ENCODE results near the gene KLF6. TPM values are rescaled to one million over a fixed set of nuclear protein-coding genes. Genes with fewer than 3 reads are reported as not detected.

KLF6 gene
- total and polyA plus RNA-seq, 2 experiments from 2014 or later: 187 to 602 TPM

DNA sequence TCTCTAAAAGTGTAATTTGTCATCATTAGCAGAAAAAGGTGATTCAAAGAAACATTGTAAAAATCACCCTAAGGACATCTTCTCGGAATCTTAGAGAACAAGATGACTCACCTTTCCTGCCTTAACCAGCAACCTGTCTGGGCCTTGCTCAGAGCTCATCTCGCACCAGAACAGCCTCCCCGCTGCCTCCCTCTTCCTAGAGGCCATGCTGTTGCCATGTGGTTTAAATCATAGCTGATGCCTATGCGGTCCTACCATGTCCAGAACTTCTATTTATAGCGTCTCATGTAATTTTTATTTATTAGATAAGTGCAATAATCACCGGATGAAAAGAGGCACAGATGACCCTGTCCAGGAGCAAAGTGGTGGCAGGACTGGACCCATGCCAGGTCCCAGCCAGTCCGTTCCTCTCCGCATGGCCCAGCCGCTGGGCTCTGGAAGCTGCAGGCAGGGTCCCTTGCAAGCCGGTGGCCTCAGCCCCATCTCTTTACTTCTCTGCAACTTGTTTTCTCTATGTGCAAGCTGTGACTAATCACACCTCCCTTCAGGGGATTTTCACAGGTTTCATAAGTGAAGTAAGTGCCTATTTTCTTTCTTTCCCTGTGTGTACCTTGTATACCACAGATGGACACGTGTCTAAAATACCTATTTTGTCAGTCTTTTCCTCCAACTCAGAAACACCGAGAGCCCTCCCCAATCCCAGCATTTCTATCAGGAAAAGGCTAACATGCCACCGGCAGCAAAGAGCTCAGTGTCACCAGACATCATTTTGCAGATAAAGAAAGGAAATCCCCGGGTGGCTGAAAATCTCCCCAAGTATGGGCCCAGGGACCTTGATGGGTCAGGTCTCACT is 27.1 kb downstream of the KLF6 start:
- Histone ChIP-seq H3K27me3 (no peaks in the 10 kb centered on the region), H3K4me1 (ENCODE audit: insufficient read depth) (peaks cover 12% of the 10 kb centered on the region), H3K79me2 (no peaks in the 10 kb centered on the region), H3K9me2 (replicated peaks; ENCODE audit: insufficient read depth) (no peaks in the 10 kb centered on the region), H3K4me3 (no peak overlapping the region), H3K27ac (no peak overlapping the region), H3K36me3 (replicated peaks; ENCODE audit: insufficient read depth, low read depth) (no peaks in the 10 kb centered on the region), H3K9me3 (ENCODE audit: low read depth) (no peaks in the 10 kb centered on the region), H3K4me2 (no peak overlapping the region), H2AFZ (no peak overlapping the region), H4K20me1 (ENCODE audit: insufficient read depth, poor library complexity, severe bottlenecking) (no peaks in the 10 kb centered on the region)
- no peak for TF ChIP-seq EZH2phosphoT487 (IDR thresholded peaks at IDR 0.05; ENCODE audit: low read depth, severe bottlenecking, unreplicated experiment)
- TF ChIP-seq EZH2 (IDR thresholded peaks at IDR 0.05; ENCODE audit: borderline replicate concordance): no peak
- TF ChIP-seq, protein P1, sequence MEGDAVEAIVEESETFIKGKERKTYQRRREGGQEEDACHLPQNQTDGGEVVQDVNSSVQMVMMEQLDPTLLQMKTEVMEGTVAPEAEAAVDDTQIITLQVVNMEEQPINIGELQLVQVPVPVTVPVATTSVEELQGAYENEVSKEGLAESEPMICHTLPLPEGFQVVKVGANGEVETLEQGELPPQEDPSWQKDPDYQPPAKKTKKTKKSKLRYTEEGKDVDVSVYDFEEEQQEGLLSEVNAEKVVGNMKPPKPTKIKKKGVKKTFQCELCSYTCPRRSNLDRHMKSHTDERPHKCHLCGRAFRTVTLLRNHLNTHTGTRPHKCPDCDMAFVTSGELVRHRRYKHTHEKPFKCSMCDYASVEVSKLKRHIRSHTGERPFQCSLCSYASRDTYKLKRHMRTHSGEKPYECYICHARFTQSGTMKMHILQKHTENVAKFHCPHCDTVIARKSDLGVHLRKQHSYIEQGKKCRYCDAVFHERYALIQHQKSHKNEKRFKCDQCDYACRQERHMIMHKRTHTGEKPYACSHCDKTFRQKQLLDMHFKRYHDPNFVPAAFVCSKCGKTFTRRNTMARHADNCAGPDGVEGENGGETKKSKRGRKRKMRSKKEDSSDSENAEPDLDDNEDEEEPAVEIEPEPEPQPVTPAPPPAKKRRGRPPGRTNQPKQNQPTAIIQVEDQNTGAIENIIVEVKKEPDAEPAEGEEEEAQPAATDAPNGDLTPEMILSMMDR (IDR thresholded peaks at IDR 0.05; ENCODE audit: poor library complexity): no peak
- 59% methylated on average over 14 of the region's 14 CpGs for WGBS (ENCODE audit: low lambda C conversion rate, missing lambda C conversion rate)
- DNase-seq (ENCODE audit: low spot score): no peak

DNA sequence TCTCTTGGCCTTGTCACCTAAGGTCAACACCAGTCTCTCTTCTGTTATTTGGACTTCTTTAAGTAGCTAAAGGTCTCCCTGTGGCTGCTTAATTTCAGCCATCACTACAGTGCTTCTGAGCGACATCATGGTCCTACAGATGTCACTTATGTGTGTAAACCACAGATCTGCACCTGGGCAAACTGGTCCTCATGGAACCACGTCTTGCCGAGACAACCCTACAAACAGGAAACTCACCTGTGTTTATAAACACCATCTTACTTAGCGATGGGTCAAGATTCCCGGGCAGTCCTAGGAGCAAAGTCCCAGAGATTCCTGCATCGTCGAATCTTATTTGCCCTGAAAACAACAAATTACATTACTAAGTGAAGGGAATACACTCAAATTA is 27.8 kb downstream of the KLF6 start:
- H3K4me1 ChIP-seq (ENCODE audit: insufficient read depth): peaks cover 12% of the 10 kb centered on the region
- H3K27ac ChIP-seq: no peak overlapping the region
- TF ChIP-seq EZH2 (IDR thresholded peaks at IDR 0.05; ENCODE audit: borderline replicate concordance) (no peak), EZH2phosphoT487 (IDR thresholded peaks at IDR 0.05; ENCODE audit: low read depth, severe bottlenecking, unreplicated experiment) (no peak)
- TF ChIP-seq, protein P1 (IDR thresholded peaks at IDR 0.05; ENCODE audit: poor library complexity): no peak
- H4K20me1 ChIP-seq (ENCODE audit: insufficient read depth, poor library complexity, severe bottlenecking): no peaks in the 10 kb centered on the region
- H2AFZ ChIP-seq: no peak overlapping the region
- H3K27me3 ChIP-seq: no peaks in the 10 kb centered on the region
- no peaks in the 10 kb centered on the region for H3K9me2 ChIP-seq (replicated peaks; ENCODE audit: insufficient read depth)
- no peak overlapping the region for H3K4me2 ChIP-seq
- H3K79me2 ChIP-seq: no peaks in the 10 kb centered on the region
- WGBS (ENCODE audit: low lambda C conversion rate, missing lambda C conversion rate): 75% methylated on average over 7 of the region's 7 CpGs
- no peaks in the 10 kb centered on the region for H3K36me3 ChIP-seq (replicated peaks; ENCODE audit: insufficient read depth, low read depth)
- DNase-seq (ENCODE audit: low spot score): no peak
- H3K4me3 ChIP-seq: no peak overlapping the region
- H3K9me3 ChIP-seq (ENCODE audit: low read depth): no peaks in the 10 kb centered on the region

DNA sequence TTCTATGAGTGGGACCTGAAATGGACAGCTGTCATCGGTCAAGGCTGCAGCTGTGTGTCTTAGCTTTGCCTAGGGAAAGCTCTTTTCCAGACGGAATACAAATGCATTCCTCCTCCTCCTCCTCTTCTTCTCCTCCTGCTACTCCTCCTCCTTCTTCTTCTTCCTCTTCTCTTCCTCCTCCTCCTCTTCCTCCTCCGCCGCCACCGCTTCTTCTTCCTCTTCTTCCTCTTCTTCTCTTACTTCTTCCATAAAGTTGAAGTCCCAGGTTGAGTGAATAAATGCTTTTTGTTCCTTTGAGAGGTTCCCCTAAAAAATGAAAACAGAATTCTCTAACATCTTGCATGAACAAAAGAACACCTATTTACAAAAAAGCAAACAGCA is 28.7 kb downstream of the KLF6 start:
- no peak overlapping the region for H3K4me3 ChIP-seq
- no peaks in the 10 kb centered on the region for H3K27me3 ChIP-seq
- no peaks in the 10 kb centered on the region for H3K79me2 ChIP-seq
- no peaks in the 10 kb centered on the region for H3K9me3 ChIP-seq (ENCODE audit: low read depth)
- H3K36me3 ChIP-seq (replicated peaks; ENCODE audit: insufficient read depth, low read depth): no peaks in the 10 kb centered on the region
- TF ChIP-seq EZH2 (IDR thresholded peaks at IDR 0.05; ENCODE audit: borderline replicate concordance) (no peak), EZH2phosphoT487 (IDR thresholded peaks at IDR 0.05; ENCODE audit: low read depth, severe bottlenecking, unreplicated experiment) (no peak)
- TF ChIP-seq, protein P1 (IDR thresholded peaks at IDR 0.05; ENCODE audit: poor library complexity): no peak
- no peak overlapping the region for H3K4me2 ChIP-seq
- H4K20me1 ChIP-seq (ENCODE audit: insufficient read depth, poor library complexity, severe bottlenecking): no peaks in the 10 kb centered on the region
- H3K4me1 ChIP-seq (ENCODE audit: insufficient read depth): peaks cover 9% of the 10 kb centered on the region
- H3K9me2 ChIP-seq (replicated peaks; ENCODE audit: insufficient read depth): no peaks in the 10 kb centered on the region
- H2AFZ ChIP-seq: no peak overlapping the region
- 89% methylated on average over 5 of the region's 5 CpGs for WGBS (ENCODE audit: low lambda C conversion rate, missing lambda C conversion rate)
- H3K27ac ChIP-seq: no peak overlapping the region
- DNase-seq (ENCODE audit: low spot score): no peak
